ENCODE data around the gene SYNCRIP. TPM values are rescaled to one million over a fixed set of nuclear protein-coding genes. Genes with fewer than 3 reads are reported as not detected.

Gene SYNCRIP
- total and polyA plus RNA-seq, 2 of the 13 experiments (the other 11 are each of a cell fraction or from before 2014, with no cell fraction given): 8.1 to 112 TPM

DNA sequence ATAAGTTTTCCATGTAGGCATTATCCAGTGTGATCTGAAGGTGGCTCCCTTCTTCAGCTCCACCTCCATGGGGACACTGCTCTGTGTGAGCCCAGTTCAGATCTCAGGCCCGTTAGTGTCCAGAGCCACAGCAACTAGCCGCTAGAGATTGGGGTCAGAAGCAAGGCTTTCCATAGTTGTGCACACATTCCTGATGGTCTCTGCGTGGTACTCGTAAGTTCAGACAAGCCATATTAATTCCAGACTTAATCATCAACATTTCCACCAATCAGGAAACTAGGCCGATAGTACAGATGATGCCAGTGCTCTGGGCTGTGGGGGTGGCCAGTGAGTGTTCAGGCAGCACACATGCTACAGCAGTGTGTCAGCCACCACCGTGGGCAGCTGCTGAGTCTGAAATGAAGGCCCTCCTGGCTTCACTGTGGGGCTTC, 17.5 kb upstream of the SYNCRIP start (continued):
- TF ChIP-seq ZNF451 (CRISPR knock-in tag; IDR thresholded peaks at IDR 0.05): no peak
- no peak for TF ChIP-seq ZFP36 (IDR thresholded peaks at IDR 0.05; ENCODE audit: borderline replicate concordance, low read depth, low read length, partially characterized antibody)
- TF ChIP-seq KDM5B (CRISPR knock-in tag; IDR thresholded peaks at IDR 0.05; ENCODE audit: borderline replicate concordance): peak; percentile 18; the same call in 1 of the 2 replicates
- TF ChIP-seq, protein P1, sequence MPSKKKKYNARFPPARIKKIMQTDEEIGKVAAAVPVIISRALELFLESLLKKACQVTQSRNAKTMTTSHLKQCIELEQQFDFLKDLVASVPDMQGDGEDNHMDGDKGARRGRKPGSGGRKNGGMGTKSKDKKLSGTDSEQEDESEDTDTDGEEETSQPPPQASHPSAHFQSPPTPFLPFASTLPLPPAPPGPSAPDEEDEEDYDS (CRISPR knock-in tag; IDR thresholded peaks at IDR 0.05): no peak
- TF ChIP-seq HNF4G (IDR thresholded peaks at IDR 0.05; ENCODE audit: borderline replicate concordance, low read depth, low read length): no peak
- no peak for TF ChIP-seq HNF4G (CRISPR knock-in tag; IDR thresholded peaks at IDR 0.05; ENCODE audit: borderline replicate concordance, low read depth)
- TF ChIP-seq ETV5 (CRISPR knock-in tag; IDR thresholded peaks at IDR 0.05; ENCODE audit: borderline replicate concordance): no peak
- no peak for TF ChIP-seq ZNF224 (CRISPR knock-in tag; IDR thresholded peaks at IDR 0.05)
- no peak for TF ChIP-seq POGZ (CRISPR knock-in tag; IDR thresholded peaks at IDR 0.05)
- TF ChIP-seq MAFK (conservative IDR thresholded peaks at IDR 0.05 in 1 of 2, IDR thresholded peaks at IDR 0.05 in 1 of 2; ENCODE audit: low read length in 2 of 2): no peak
- TF ChIP-seq RELA (CRISPR knock-in tag; IDR thresholded peaks at IDR 0.05): no peak
- TF ChIP-seq ZNF256 (CRISPR knock-in tag; conservative IDR thresholded peaks at IDR 0.05): no peak
- TF ChIP-seq, protein P2, sequence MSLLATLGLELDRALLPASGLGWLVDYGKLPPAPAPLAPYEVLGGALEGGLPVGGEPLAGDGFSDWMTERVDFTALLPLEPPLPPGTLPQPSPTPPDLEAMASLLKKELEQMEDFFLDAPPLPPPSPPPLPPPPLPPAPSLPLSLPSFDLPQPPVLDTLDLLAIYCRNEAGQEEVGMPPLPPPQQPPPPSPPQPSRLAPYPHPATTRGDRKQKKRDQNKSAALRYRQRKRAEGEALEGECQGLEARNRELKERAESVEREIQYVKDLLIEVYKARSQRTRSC (CRISPR knock-in tag; IDR thresholded peaks at IDR 0.05; ENCODE audit: low read depth): no peak
- TF ChIP-seq POLR2G (IDR thresholded peaks at IDR 0.05; ENCODE audit: low read depth, low read length): no peak
- TF ChIP-seq MTA1 (CRISPR knock-in tag; IDR thresholded peaks at IDR 0.05; ENCODE audit: borderline replicate concordance): no peak
- no peak for TF ChIP-seq CEBPG (CRISPR knock-in tag; IDR thresholded peaks at IDR 0.05)
- TF ChIP-seq ZNF232 (CRISPR knock-in tag; IDR thresholded peaks at IDR 0.05; ENCODE audit: borderline replicate concordance): no peak
- no peak for TF ChIP-seq ZNF772 (CRISPR knock-in tag; IDR thresholded peaks at IDR 0.05)

Data from HepG2 (cell line).